ENCODE results near the gene CNOT4.
"Not testable (repeated sequence)": the region's sequence is repeated elsewhere in the genome, so short reads cannot be mapped to it uniquely, and the experiment has no call there.

CNOT4 gene

GRCh38 chr7:135463908-135464307, 46.0 kb downstream of the CNOT4 start:
- no peak for DNase-seq (ENCODE audit: extremely low read depth in 1 of 2, low read depth in 1 of 2)

- no peak for DNase-seq (ENCODE audit: extremely low read depth in 1 of 2, low read depth in 1 of 2)
Observed at GRCh38 chr7:135459951-135460567, 49.8 kb downstream of the CNOT4 start.

- no peak for DNase-seq (ENCODE audit: extremely low read depth in 1 of 2, low read depth in 1 of 2)
Observed at GRCh38 chr7:135459076-135459475, 50.8 kb downstream of the CNOT4 start.

DNA sequence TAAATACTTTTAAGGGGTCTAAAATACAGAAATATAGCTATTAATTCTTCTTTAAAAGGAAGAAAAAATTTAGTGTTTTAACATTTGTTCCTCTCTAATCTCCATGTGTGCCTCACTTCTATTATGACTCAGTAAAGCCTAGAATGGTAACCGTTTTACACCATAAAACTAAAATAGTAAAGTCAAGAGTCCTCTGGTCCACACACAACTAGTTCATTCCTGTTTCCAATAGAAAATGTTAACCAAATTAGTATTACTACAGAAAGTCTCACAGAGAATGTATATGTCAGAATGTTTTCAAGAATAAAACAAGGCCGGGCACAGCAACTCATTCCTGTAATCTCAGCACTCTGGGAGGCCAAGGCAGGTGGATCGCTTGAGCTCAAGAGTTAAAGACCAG, 55.8 kb downstream of the CNOT4 start:
- no peak for DNase-seq (ENCODE audit: extremely low read depth in 1 of 2, low read depth in 1 of 2)

DNA sequence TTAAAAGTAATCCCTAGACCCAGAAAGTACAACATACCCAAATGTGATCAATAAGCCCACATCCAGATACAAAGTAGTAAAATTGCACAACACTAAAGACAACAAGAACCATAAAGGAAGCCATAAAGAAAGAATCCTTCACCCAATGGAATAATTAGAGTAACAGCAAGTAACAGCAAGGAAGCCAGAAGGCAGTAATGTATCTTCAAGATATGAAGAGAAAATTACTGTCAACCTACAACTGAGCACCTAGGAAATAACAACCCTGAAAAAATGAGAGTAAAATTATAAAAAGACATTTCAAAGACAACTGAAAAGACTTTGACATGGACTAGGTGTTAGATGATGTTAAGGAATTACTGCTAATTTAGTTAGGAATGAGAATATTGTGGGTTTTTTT, 60.5 kb downstream of the CNOT4 start:
- DNase-seq (ENCODE audit: extremely low read depth in 1 of 2, low read depth in 1 of 2): no peak

GRCh38 chr7:135448753-135449152, 61.1 kb downstream of the CNOT4 start:
- no peak for DNase-seq (ENCODE audit: extremely low read depth in 1 of 2, low read depth in 1 of 2)

DNA sequence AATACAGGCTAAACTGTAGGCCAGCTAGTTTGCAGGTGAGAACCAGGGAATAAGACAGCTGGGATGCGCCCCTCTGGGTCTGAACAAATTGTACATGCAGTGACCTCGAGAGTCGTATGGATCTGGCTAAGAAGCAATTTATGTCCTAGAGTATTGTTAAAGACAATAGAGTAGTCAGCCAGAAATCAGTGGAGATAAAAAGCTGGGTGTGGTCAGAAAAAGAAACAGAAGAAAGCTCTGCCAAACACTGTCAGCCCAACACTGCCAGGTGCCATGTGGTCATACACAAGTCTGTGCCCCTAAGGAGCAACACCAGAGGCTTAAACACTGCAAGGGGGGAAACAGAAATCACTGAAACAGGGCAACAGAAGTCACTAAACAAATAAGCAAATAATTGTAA, 62.2 kb downstream of the CNOT4 start:
- DNase-seq (ENCODE audit: extremely low read depth in 1 of 2, low read depth in 1 of 2): no peak

DNA sequence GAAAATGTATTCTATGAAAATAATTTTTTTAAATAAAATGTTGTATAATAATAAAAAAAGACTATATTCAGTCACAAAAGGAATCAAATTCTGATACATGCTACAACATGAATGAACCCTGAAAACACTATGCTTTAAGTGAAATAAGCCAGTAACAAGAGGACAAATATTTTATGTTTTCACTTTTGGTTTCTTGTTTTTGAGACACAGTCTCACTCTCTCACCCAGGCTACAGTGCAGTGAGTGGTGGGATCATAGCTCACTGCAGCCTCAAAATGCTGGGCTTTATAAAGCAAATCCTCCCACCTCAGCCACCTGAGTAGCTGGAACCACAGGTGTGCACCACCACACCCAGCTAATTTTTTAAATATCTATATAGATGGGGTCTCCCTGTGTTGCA, 64.2 kb downstream of the CNOT4 start:
- DNase-seq (ENCODE audit: extremely low read depth in 1 of 2, low read depth in 1 of 2): no peak

DNA sequence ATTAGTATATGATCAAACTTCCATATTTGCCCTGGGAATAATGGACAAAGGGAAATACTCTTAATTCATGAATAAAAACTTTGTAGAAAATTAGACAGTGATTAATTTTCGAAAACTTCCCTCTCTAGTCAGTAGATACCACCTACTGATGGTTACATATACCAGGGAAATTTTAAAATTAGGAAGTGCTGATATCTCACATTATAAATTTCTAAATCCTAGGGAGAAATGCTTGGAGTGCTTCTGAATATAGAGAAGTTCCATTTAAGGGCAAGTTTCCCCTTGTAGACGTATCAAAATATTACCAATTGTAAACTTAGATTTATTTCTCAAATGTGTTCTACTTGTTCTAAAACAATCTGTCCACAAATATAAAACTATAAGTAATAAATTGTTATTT, 64.6 kb downstream of the CNOT4 start:
- not testable (repeated sequence) for DNase-seq (ENCODE audit: extremely low read depth in 1 of 2, low read depth in 1 of 2)

- DNase-seq (ENCODE audit: extremely low read depth in 1 of 2, low read depth in 1 of 2): no peak
Observed at GRCh38 chr7:135441791-135442190, 68.1 kb downstream of the CNOT4 start.

DNA sequence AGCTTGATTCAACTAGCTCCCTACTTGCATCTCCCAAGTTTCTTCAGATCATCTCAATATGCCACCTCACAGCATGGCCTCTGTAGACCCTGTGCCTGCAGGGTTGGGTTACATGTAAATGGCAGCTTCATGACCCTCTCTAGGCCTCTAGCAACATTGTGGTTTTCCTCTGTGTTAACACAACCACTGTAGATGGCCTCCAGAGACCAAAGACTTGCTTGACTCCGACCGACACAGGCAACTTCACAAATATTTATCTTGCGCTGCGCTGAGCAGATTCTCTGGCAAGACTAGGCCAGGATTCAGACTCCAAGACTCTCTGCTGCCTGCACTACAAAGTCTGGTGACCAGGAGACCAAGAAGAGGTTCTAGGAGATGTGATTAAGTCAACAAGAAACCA, 75.9 kb downstream of the CNOT4 start:
- DNase-seq (ENCODE audit: extremely low read depth in 1 of 2, low read depth in 1 of 2): no peak

GRCh38 chr7:135430626-135431025, 79.3 kb downstream of the CNOT4 start:
- no peak for DNase-seq (ENCODE audit: extremely low read depth in 1 of 2, low read depth in 1 of 2)

DNA sequence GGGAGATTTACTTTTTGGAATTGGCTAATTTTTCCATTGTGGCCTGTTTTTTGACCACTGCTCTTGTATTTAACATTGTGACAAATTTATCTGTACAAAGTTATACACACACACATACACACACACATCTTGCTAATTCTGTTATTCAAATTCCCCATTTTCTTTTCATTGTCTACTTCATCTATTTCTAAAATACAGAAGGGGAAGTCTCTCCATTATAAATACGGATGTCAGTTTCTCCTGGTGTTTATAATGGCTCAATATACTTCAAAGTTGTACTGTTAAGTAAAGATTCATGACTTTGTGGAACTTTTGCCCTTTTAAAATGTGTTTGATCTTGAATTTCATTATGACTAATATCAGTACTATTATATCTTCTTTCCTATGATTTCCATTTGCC, 81.0 kb downstream of the CNOT4 start:
- no peak for DNase-seq (ENCODE audit: extremely low read depth in 1 of 2, low read depth in 1 of 2)

GRCh38 chr7:135428011-135428410, 81.9 kb downstream of the CNOT4 start:
- DNase-seq (ENCODE audit: extremely low read depth in 1 of 2, low read depth in 1 of 2): no peak

DNA sequence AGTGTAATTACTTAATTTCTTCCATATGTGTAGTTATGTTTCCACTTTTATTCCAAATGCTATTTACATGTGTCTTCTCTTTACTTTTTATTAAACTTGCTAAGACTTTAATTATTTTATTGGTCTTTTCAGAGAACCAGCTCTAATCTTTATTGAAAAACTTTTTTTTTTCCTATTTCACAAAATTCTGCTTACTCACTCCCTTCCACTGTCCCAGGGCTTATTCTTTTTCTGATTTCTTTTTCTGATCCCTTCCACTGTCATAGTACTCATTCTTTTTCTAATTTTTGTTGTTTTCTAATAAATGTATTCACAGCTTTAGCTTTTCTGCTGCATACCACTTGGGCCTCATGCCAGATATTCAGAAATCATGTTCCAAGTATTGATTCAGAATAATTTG, 82.7 kb downstream of the CNOT4 start:
- no peak for DNase-seq (ENCODE audit: extremely low read depth in 1 of 2, low read depth in 1 of 2)

GRCh38 chr7:135425036-135425435, 84.9 kb downstream of the CNOT4 start:
- DNase-seq (ENCODE audit: extremely low read depth in 1 of 2, low read depth in 1 of 2): no peak

GRCh38 chr7:135420786-135421185, 89.1 kb downstream of the CNOT4 start:
- DNase-seq (ENCODE audit: extremely low read depth in 1 of 2, low read depth in 1 of 2): no peak

DNA sequence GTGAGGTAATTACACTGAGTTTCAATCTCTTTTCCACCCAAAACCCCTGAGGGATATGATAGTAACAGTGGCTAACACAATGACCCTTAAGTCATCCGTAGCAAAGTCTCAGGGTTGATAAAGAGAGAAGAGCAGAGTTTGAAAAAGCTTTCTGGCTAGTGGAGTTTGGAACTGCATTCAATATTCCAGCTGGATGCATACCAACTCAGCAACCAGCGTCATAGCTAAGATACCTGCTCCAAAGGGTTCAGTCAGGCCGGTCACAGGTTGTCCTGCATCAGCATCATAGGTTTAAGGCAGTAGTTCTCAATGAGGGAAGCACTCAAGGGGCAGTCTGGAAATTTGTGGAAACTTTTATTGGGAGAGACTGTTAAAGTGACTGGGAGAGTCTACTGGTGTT, 93.5 kb downstream of the CNOT4 start:
- DNase-seq (ENCODE audit: extremely low read depth in 1 of 2, low read depth in 1 of 2): no peak

GRCh38 chr7:135414850-135415439, 95.0 kb downstream of the CNOT4 start:
- DNase-seq (ENCODE audit: extremely low read depth in 1 of 2, low read depth in 1 of 2): no peak

DNA sequence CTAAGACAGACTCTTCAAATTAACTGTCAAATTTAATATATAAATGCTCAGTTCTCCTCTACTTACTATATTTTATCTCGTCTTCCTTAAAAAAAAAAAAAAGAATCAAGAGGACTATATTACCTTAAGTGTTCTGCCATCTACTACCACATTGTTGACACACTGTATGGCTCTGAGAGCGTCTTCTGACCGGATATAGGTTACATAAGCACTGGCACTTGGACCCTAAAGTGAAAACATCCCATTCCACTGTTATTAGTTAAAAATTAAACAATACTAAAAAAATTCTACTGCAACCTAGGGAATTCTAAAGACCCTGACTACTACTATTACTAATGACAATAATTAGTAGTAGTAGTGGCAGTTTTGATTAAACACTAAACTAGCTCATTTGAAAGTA, 95.7 kb downstream of the CNOT4 start:
- no peak for DNase-seq (ENCODE audit: extremely low read depth in 1 of 2, low read depth in 1 of 2)

DNA sequence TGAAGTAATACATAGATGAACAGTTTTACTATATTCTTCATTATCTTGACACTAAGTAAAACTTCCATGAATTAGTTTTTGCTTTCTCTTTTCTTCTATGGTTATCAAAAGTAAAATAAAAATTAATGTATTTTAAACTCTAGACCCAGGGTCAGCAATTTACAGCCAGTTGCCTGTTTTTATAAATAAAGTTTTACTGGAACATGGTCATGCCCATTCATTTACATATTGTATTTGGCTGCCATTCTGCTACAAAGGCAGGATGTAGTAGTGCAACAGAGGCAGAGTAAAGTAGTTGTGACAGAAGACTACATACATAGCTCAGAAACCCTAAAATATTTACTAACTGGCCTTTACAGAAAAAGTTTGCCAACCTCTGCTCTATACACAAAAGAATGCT, 98.8 kb downstream of the CNOT4 start:
- no peak for DNase-seq (ENCODE audit: extremely low read depth in 1 of 2, low read depth in 1 of 2)

DNA sequence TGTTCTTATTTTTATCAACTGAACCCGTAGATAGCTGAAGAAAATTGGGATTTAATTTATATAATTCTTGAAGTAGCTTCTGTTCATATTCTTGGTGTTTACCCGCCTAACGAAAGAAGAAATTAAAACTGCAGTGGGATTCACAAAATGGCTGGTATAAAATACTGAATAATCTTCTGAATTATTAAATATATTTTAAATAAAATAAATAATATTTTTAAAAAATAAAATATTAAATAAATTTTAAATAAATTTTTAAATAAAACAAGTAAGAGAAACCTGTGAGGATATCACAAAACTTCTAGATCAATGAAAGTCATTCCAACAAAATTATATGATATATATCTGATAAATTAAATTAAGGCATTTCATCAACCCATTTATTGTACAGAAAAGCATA, 99.4 kb downstream of the CNOT4 start:
- DNase-seq (ENCODE audit: extremely low read depth in 1 of 2, low read depth in 1 of 2): no peak
